Measurements from ENCODE around the gene EPHA3.

- no peak for TF ChIP-seq EP300 (IDR thresholded peaks at IDR 0.05)
- TF ChIP-seq, protein P1, sequence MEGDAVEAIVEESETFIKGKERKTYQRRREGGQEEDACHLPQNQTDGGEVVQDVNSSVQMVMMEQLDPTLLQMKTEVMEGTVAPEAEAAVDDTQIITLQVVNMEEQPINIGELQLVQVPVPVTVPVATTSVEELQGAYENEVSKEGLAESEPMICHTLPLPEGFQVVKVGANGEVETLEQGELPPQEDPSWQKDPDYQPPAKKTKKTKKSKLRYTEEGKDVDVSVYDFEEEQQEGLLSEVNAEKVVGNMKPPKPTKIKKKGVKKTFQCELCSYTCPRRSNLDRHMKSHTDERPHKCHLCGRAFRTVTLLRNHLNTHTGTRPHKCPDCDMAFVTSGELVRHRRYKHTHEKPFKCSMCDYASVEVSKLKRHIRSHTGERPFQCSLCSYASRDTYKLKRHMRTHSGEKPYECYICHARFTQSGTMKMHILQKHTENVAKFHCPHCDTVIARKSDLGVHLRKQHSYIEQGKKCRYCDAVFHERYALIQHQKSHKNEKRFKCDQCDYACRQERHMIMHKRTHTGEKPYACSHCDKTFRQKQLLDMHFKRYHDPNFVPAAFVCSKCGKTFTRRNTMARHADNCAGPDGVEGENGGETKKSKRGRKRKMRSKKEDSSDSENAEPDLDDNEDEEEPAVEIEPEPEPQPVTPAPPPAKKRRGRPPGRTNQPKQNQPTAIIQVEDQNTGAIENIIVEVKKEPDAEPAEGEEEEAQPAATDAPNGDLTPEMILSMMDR (IDR thresholded peaks at IDR 0.05): no peak
These were observed 39.7 kb upstream of the EPHA3 start for GRCh38 chr3:89067736-89068135.

Data from ovary (tissue), 3 donors.